ENCODE data around the gene SEPTIN1. TPM values are rescaled to one million over a fixed set of nuclear protein-coding genes. Genes with fewer than 3 reads are reported as not detected.

Gene SEPTIN1
- total RNA-seq, 1 donor from 2014 or later, result 2.2 TPM

Other genes with a start within 250 kb of the SEPTIN1 start
- gene CORO1A, start 199.0 kb downstream of the SEPTIN1 start, total RNA-seq, result 7.4 TPM
- gene BOLA2B, start 188.9 kb downstream of the SEPTIN1 start, total RNA-seq, result 59.6 TPM
- gene SLX1A, start 188.7 kb downstream of the SEPTIN1 start, total RNA-seq, result 24.9 TPM
- 7.0 TPM for gene SULT1A3, start 183.3 kb downstream of the SEPTIN1 start, total RNA-seq
- gene NPIPB13, start 134.1 kb downstream of the SEPTIN1 start, total RNA-seq, result 3.2 TPM
- gene CD2BP2, start 27.3 kb downstream of the SEPTIN1 start, total RNA-seq, result 41.7 TPM
- gene TBC1D10B, start 12.1 kb downstream of the SEPTIN1 start, total RNA-seq, result 23.7 TPM
- 0.59 TPM for gene MYL11, start 7.8 kb downstream of the SEPTIN1 start, total RNA-seq
- gene ZNF48, start 12.9 kb upstream of the SEPTIN1 start, total RNA-seq, result 6.1 TPM
- 7.5 TPM for gene ZNF771, start 25.0 kb upstream of the SEPTIN1 start, total RNA-seq
- 23.1 TPM for gene DCTPP1, start 47.5 kb upstream of the SEPTIN1 start, total RNA-seq
- 27.3 TPM for gene SEPHS2, start 63.3 kb upstream of the SEPTIN1 start, total RNA-seq
- gene ITGAL, start 90.2 kb upstream of the SEPTIN1 start, total RNA-seq, result 2.9 TPM
- gene ZNF768, start 144.0 kb upstream of the SEPTIN1 start, total RNA-seq, result 49.8 TPM
- gene ZNF747, start 152.3 kb upstream of the SEPTIN1 start, total RNA-seq, result 13.7 TPM
- gene ZNF764, start 175.8 kb upstream of the SEPTIN1 start, total RNA-seq, result 11.4 TPM
- gene ZNF688, start 189.2 kb upstream of the SEPTIN1 start, total RNA-seq, result 12.1 TPM
- 6.7 TPM for gene ZNF785, start 203.1 kb upstream of the SEPTIN1 start, total RNA-seq
- gene ZNF689, start 227.8 kb upstream of the SEPTIN1 start, total RNA-seq, result 4.9 TPM